GM18526 (cell line): Measurements from ENCODE around the gene NTN1.

Experiments used
- POLR2A ChIP-seq: IDR thresholded peaks from 3 replicates; pipeline ENCODE4 v1.6.1; 2011; ENCODE audit not compliant: insufficient read length; ENCODE audit errors: extremely low read depth

Gene NTN1

DNA sequence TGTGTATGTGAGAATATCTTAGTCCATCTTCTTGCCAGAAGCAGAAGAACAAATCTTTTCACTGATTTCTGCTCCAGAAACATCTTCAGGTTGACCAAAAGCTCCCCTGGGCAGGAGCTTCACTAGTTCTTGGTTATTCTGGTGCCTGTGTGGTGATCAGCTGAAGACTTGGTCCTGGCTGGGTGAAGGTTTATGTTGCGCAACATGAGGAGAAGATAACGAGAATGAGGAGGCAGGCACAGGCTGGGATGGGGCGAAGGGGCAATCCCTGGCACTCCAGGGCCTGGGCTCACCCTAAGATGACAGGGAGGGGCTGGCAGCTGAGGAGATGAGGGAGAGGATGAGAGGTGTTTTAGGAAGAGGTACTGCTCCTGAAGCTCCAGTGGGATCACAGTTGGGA lies 232.0 kb downstream of the NTN1 start:
- no peak for TF ChIP-seq POLR2A

GRCh38 chr17:9254841-9255240 lies 233.5 kb downstream of the NTN1 start:
- no peak for TF ChIP-seq POLR2A

GRCh38 chr17:9255833-9256232 lies 234.5 kb downstream of the NTN1 start:
- TF ChIP-seq POLR2A, result no peak

DNA sequence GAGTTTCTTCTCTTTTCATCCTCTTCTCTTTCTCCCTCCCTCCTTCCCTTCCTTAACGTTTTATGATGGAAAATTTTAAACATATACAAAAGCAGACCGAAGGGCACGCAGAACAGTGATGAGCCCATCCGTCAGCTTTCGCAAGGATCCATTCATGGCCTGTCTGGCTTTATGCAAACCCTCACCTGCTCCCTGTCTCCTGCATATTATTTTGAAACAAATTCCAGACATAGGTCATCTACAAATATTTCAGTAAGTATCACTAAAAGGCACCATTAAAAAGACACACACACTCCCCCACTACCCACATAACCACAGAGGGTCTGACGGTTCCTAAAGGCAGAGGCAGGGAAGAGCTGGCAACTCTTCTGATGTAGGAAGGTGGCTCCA lies 235.0 kb downstream of the NTN1 start:
- TF ChIP-seq POLR2A, result no peak

- TF ChIP-seq POLR2A, result no peak
Measured at GRCh38 chr17:9256751-9257629, 235.7 kb downstream of the NTN1 start.

GRCh38 chr17:9258115-9259015 lies 237.1 kb downstream of the NTN1 start:
- no peak for TF ChIP-seq POLR2A

GRCh38 chr17:9259419-9259818 lies 238.1 kb downstream of the NTN1 start:
- no peak for TF ChIP-seq POLR2A

- no peak for TF ChIP-seq POLR2A
Measured at GRCh38 chr17:9261081-9262012, 240.0 kb downstream of the NTN1 start.

- TF ChIP-seq POLR2A, result no peak
Measured at GRCh38 chr17:9266031-9266680, 244.8 kb downstream of the NTN1 start.

DNA sequence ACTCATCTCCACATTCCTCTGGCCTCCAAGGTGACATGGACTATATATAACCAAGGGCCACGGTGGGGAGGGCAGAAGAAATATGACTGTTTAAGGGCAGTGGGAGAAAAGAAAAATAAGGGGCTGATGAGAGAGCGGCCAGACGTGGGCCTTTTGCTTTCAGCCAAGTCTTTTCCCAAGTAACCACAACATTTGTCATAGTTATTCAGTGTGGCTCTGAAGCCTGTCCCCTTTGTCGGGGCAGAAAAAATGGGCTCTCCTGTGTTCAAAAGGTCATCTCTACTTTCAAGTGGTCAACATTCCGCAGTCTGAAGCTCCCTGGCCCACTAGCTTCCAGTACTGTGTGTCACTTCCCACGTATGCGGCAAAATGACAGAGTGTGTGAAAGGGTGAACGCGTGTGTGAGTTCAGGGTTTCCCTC lies 245.4 kb downstream of the NTN1 start:
- TF ChIP-seq POLR2A, result no peak

GRCh38 chr17:9268546-9268945 lies 247.2 kb downstream of the NTN1 start:
- no peak for TF ChIP-seq POLR2A

DNA sequence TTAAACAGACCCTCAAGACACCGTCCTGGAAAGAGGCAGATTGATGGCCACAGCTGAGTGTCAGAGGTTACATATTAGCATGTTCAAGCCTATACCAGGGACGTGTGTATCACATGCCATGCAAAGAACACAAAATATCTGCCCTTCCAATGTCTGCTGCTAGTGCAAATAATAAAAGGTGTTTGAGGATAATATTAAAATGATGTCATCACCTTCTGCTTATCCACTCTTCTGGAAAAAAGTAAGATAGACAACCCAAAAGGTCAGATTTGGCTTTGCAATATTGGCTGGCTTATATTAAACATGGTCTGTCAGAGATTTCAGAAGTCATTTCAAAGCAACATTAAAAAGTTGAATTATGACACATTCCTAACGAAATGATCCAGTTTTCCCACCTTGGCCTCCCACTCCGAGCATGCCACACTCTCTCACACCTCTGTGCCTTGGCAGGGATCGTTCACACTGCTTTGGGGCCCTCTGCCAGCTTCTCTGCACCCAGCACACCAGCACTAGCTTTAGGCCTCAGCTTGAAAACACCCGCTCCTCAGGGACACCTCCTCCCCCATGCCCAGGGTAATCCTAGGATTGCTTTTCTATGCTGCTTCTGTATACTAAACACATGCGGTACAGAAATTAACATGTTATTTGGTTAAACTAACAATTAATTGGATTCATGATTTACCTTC lies 248.2 kb downstream of the NTN1 start:
- no peak for TF ChIP-seq POLR2A

- TF ChIP-seq POLR2A, result no peak
Measured at GRCh38 chr17:9270921-9271320, 249.6 kb downstream of the NTN1 start.

DNA sequence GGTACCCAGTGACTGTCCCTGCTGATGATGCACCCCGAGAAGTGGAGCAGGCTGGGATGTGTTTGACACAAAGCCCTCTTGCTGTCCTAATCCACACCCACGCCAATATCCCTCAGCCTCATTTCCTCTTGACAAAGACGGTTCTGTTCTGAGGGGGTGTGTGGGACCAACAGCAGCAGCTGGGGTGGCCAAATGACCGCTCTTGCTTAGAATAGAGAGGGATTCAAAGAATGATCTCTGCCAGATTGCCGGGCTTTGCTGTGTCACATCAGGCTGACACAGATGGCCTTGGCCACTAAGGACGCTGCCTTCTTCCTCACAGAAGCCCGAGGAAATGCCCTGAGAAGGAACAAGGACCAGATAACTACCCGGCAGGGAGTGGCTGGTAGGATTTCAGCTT lies 250.7 kb downstream of the NTN1 start:
- no peak for TF ChIP-seq POLR2A
